AG08396 (cell line): ENCODE data around the gene IGFBP1.

Source experiments
- DNase-seq: peaks from one replicate; pipeline ENCODE4 v3.0.0; 2012; ENCODE audit warnings: low spot score, mixed read lengths

Gene IGFBP1

DNA sequence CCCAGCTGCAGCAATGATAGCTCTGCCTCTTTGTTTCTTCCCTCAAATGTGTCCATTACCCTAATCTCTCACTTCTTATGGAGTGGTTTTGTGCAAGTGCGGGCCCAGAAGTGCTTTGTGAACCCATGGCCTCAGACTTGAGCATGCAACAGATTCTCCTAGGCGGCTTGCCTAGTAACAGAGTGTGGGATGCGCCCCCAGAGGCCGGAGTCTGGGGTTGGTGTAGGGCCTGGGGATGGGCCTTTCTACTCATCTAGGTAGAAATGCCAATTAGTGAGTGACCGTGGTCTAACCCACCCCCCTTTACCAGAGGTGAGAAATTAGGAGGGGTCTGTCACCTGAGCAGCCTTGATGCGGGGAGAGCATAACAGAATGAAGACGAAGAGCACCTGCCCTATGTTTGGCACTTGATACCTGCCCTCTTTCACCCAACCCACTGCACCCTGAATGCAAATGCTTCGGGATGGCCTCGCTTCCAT is 7.0 kb upstream of the IGFBP1 start:
- no peak for DNase-seq

DNA sequence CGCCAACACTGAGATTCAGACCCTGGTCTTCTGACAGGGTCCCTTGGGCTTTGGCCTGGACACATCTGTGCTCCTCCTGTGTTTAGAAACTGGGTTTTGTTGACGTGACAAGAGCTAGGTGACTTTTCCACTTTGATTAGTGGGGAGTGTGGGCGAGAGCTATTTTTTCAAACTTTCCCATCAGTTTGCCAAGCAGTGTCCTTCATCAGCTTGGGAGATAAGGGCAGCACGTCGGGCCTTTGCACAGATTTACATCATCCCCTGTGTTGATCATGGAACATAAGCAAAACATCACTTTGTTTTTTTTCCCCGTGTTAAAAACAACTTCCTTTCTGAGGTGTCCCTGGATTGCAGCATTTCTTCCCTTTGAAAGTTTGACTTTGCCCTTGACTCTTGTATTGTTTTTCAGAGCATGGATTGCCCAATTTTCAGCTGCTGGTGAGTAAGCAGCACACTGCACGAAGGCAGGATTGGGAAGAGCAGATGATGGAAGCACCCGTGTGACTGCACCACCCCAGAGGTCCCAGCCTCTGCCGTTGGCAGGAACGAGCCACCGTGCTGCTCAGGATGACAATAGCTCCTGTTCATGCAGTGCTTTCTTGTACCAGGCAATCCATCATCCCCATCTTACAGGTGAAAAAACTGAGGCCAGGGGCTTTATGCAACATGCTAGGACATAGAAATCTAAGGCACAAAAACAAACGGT is 6.4 kb upstream of the IGFBP1 start:
- peak; percentile 78 for DNase-seq

DNA sequence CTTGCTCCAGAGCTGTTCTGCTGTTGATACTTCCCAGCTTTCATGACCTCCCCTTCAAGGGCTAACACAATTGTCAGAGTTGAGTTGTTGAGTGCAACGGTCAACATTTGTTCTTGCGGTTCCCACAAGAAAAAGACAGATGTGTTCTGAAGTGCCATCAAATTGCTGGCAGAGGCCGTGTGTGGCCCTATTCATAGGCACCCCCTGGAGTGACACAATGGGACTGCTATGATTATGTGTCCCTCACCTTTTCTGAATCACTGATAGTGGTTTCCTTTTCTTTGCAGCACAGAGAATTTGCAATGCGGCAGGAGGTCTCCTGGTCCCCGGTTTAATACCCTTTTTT is 5.8 kb upstream of the IGFBP1 start:
- DNase-seq = no peak

DNA sequence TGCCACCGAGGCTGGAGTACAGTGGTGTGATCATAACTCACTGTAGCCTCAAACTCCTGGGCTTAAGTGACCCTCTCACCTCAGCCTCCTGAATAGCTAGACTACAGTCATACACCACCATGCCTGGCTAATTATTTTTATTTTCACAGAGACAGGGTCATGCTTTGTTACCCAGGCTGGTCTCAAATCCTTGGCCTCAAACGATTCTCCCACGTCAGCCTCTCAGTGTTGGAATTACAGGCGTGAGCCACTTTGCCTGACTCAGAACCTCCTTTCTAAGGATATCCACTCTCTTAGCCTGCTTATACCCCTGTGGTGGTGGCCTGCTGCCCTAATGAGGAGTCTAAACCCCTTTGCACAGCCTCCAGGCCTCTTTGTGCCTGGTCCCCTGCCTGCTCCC is 4.2 kb upstream of the IGFBP1 start:
- no peak for DNase-seq

DNA sequence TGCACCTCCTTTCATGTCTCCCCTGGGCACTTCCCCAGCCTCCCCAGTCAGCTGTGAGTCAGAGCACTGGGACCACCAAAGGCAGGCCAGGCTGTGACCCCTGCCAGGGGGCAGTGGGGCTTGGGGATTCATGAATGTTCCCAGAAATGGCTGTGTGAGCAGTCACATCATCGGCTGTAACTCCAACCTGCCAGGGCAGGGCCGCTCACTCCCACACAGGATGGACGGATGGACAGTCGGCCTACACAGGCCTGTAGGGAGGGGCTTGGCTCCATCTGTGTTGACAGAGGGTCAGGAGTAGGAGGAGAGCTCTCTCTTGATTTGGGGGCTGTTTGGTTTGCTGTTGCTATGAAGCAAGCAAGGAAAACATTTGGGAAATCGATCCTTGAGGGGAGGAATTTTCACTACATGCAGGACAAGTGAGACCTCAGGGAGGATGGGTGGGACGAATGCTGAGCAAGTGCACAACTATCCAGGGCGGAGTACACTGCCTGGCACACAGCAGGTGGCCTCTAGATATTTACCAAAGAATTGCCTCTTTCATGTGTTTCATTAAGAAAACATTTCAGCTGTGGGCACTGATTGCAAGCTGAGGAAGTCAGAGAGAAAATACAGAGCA is 2.9 kb upstream of the IGFBP1 start:
- DNase-seq = no peak

DNA sequence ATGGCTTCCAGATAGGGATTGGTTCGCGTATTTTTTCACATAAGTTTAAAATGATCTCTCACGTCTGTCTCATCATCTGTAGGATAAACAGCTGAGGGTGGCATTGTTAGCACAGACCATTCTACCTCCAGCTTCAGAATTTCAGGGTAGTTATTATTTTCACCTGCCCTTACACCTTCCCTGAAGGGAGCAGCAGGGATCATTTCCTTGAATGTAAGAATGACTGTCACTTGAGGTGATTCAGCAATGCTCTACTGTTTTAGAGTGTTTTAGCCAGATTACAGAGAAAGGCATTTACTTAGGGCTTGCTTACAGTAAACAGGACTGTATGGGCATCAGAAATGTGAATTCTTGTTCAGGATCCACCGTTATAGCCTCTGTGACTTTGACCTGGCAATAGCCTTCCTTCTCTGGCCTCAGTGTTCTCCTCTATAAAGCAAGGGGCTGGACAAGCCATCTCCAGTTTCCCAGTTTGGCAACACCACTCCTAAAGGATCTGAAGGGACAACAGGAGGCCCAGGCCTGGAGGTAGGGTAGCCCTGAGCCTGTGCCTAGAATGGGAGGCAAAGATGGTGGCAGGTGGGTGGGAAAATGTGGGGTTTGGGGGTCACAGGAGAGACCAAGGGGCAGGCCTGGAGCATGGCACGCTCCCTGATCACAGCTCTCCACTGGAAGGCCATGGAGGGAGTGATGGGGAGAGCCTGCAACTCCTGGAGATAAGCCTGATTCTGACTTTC is 1.2 kb upstream of the IGFBP1 start:
- DNase-seq = no peak

DNA sequence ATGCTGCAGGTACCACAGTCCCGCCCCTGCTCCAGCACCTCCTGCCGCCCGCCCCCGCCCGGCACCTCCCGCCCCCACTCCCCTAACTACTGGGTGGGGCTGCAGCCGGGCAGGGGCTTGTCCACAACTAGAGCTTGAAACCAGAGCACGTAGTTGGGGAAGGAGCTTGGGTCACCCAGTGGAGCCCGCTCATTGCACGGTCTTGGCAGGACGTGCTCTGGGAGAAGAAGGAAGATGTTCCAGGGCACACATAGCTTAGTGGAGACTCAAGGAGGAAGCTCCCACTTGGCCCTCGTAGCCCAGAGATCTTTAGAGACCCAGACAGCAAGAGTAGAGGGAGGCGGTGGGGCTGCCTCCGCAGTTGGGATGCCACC is 692 bp downstream of the IGFBP1 start:
- no peak for DNase-seq

DNA sequence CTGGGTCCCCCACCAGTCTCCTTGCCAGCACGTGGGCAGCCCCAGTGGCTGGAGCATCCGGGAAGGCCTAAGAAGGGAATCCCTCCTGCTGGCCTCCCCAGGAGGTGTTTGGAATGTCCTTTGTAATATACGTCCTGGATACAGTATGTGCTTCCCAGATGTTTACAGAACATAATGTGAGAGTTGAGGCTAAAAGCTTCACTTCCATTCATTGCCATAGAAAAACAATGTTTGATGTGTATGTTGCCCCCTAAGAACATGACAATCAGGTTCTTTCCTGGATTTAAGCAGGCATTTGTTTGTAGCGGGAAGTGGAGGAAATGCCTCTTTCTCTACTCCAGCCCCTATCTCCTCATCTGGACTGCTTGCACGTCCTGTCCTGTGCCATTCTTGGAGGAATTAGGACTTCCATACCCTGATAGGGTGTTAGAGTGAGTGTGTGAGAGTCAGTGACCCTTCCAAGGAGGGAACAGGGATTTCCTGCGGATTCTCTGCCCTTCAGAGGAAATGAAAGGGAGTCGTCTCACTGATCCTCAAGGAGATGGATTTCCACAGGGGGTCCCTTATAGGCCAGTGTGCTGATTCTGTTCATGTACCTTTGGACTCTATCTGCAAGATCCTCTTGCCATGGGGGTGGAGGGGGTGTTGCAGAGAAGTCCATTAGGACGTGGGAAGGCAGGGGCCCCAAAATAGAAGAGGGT is 1.2 kb downstream of the IGFBP1 start:
- no peak for DNase-seq

DNA sequence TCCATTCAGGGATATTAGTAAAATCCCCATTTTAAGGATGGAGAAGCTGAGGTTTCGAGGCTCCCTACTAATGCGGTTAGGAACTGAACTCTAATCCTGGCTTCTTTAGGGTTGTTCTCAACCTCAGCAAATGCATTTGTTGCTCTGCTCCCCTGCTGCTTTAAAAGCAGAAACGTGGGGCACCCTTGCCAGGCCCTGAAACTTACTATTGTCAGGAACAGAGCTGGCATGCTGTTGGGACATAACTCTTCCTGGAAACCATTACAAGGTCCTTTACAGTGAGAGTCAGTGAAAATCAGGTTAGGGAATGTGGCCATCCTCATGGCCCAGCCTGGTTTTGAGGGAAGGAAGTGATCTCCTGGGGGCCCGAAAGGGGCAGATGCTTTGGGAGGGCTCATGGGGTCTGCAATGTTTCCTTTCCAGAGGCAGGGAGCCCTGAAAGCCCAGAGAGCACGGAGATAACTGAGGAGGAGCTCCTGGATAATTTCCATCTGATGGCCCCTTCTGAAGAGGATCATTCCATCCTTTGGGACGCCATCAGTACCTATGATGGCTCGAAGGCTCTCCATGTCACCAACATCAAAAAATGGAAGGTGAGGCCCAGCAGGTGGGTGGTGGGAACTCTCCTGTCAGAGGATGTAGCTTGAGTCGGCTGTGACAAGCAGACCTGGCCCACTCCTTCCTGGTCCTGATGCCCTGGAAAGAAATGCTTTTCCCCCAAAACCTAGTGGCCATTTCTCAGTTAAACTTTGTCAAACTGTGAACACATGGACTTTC is 2.0 kb downstream of the IGFBP1 start:
- DNase-seq = no peak

DNA sequence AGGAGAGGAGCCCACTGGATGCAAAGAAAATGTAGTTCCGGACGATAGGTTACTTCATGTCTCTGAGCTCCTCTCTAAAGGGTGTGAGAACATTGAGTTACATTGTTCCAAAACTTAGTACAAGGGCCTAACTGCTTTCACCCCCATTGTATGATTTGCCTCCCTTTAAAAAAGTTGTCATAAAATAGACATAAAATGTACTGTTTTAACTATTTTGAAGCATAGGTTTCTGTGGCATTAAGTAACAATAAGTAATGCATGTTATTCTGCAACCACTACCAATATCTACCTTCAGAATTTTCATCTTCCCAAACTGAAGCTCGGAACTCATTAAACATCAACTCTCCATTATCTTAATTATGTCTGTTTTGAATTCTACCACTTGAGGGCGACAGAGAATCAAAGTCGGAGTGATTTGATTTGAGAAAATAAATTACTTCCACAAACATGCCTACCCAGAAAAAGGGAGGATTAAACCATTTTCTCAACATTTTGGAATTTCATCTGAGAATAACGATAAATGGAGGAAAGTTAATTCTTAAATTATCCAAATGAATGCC is 2.7 kb downstream of the IGFBP1 start:
- DNase-seq = peak; percentile 50

DNA sequence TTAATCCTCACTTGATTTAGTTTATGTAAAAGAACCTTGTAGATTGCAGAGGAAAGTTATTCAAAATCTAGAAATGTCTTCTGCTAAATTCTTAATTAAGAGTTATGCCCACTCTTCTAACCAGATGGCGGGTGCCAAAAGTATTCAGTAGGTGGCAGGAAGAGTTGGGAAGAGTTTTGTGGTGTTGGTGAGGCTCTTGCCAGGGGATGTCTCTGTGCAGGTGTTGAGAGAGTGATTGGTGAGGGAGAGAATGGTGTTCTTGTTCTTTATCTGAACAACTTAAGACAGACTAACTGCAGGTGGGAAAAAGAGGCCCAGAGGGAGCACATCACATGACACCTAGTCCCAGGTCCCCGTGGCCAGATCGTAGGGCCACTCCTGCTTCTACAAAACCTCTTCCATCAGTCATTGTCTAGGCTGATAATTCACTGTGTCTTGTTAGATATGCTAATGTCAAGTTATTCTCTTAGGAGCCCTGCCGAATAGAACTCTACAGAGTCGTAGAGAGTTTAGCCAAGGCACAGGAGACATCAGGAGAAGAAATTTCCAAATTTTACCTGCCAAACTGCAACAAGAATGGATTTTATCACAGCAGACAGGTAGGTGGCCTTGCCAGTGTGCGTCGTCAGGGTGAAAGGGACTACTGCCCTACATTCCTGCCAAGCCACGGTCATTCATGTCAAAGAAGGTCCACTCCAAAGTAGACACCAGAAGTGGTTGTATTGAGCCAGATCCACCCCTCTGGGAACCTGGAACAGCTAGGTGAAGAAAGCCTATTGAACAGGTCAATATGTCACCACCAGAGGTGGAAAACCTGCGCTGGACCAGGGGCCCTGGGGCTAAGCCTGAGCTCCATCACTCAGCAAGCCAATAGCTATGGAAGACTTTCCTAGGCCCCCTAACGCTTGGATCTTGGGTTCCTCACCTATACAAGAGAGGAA is 3.4 kb downstream of the IGFBP1 start:
- DNase-seq = no peak

DNA sequence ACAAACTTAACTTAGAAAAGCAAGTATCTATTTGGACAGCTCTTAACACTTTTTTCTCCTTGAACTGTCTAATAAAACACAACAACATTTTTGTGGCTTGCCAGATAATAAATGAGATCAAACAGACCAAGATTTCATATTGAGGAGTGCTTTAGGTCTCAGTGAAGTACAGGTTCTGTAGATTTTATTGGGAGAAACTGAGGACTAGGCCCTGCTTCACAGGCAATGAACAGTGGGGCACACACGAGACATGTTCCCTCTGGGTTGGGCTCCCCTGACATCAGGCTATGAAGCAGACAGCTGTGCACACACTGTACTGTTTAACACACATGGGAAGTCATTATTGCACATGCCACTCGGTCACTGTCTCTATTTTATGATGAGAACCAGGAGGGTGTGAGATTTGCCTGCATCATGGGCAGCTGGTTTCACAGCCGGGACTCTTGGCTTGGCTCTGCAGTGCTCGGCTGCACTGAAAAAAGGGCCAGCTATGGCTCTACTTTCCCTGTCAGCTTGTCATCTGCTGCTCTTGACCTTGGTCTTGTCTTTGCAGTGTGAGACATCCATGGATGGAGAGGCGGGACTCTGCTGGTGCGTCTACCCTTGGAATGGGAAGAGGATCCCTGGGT is 4.2 kb downstream of the IGFBP1 start:
- no peak for DNase-seq

DNA sequence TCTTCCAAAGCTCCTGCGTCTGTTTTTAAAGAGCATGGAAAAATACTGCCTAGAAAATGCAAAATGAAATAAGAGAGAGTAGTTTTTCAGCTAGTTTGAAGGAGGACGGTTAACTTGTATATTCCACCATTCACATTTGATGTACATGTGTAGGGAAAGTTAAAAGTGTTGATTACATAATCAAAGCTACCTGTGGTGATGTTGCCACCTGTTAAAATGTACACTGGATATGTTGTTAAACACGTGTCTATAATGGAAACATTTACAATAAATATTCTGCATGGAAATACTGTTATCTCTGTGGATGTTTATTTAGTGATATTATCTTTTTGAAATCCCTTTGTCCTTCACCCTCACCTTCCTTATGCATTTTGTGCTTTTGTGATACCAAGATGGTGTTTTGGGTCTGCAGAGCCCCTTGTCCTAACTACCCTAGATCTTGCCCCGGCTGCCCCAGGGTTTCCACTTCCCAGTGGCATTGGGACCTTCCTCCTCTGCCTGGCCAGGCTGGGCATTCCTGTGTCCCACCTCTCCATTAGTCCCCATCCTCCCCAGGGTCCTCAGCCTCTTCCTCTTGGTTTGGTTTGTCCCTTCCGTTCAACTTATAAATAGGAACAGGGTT is 5.2 kb downstream of the IGFBP1 start:
- no peak for DNase-seq

DNA sequence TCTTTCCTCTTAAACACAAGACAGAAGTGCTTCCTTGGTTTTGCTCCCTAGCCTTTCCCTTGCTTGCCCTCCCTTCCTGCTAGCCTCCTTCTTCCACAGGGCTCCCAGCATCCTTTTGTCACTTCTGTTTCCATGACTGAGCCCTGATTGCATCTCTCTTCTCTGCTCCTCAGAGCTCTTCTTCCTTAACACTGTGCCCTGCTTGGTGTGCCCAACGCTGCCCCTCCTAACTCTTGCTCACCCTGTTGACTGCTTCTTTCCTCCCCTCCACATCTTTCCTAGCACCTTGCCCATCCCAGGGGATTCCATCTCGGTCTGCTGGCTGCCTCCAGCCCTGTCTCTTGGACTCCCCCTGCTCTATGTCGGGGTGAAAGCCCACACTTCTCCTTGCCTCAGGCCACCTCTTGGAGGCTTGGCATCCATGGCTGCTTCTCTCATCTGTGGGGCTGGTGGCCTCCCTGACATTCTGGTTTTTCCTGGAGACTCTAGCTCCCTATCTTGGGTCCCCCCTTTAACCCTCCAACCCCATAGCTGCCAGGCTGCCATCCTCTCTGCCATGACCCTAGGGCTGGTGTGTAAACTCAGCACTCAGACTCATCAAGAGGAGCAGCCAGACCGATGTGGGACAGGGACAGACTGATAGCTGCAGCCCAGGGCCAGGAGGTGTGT is 5.8 kb downstream of the IGFBP1 start:
- no peak for DNase-seq

DNA sequence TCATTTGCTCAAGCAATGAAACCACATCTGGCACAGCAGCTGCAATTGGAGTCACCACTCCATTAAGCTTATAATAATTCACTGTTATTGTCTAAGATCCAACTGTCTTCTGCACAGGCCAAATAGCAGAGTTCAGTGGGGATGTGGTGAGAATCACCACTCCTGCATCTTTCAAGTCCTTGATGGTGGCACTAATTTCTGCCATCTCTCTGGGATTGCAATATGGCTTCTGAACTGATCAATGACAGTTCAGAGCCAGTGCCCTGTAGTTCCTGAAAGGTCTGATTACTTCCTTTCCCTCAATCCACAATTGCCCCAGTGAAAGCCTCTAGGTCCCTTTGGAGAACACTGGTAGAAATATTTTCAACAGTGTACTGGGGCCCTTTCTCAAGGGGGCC is 6.4 kb downstream of the IGFBP1 start:
- DNase-seq = no peak

DNA sequence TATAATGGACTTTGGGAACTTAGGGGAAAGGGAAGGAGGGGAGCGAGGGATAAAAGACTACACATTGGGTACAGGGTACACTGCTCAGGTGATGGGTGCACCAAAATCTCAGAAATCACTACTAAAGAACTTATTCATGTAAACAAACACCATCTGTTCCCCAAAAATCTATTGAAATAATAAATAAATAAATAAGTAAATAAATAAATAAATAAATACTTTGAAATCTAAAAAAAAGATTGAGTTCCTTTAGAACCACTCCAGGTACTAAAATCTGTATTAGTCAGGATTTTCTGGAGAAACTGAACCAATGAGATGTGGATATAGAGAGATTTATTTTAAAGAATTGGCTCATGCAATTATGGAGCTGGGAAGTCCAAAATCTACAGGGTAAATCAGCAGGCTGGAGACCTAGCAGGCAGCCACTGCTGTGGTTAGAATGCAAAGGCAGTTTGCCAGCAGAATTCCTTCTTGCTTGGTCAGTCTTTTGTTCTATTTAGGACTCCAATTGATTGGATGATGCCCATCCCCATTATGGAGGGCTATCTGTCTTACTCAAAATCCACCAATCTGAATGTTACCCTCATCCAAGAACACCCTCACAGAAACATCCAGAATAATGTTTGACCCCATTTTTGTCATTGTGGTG is 8.9 kb downstream of the IGFBP1 start:
- DNase-seq = no peak

DNA sequence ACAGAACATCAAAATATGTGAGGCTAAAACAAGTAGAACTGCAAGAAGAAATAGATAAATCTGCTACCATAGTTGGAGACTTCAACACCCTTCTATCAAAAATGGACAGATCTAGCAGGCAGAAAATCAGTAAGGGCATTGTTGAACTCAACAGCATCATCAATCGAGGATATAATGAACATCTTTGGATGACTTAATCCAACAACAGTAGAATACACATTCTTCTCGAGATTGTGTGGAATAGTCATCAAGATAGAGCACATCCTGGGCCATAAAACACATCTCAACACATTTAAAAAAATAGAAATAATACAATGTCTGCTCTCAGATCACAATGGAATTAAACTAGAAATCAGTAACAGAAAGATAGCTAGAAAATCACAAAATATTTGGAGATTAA is 9.9 kb downstream of the IGFBP1 start:
- no peak for DNase-seq

DNA sequence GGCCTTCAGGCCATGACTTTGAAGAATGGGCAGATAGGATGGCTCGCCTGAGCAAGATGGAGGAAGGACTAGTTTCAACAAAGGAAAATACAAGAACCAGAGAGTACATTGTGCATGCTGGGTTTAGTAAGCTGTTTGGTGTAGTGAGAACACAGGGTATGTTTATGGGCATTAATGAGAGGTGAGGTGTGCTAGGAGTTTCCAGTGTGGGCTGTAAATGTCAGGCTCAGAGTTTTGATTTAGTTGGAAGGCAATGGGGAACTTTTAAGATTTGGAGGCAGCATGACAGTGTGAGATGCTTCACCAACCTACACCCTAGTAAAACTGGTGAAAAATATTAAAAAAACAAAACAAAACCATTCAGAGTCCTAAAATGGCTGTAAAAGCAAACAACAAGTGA is 13.3 kb downstream of the IGFBP1 start:
- DNase-seq = no peak

DNA sequence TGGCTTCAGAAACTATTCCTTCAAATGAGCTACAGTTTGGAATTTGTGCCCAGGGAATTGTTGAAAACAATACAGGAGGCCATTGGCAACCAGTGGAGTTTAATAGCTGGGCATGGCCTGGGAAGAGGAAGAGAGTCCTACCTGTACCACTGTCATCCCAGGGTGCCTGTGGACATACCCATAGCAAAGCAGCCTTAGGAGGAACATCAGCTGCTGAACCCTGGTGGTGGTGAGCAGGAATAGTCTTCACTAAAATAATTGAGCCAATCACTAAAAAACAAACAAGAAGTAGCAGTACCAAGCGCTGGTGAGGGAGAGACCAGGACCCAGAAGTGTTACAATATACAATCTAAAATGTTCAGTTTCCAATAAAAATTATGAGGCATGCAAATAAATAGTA is 14.5 kb downstream of the IGFBP1 start:
- no peak for DNase-seq
